Mesothelial cell of epicardium (in vitro differentiated cells): ENCODE data around the gene SERPINH1. TPM values are rescaled to one million over a fixed set of nuclear protein-coding genes. Genes with fewer than 3 reads are reported as not detected.

Experiments used
- DNase-seq, 2 experiments: peaks; one replicate each; pipeline ENCODE4 v3.0.0; 2021; ENCODE audit warnings: low spot score in 2 of 2; ENCODE audit not compliant: unreplicated experiment in 2 of 2
- H3K27ac Mint-ChIP-seq: 2 replicates; pipeline ENCODE4 v1.8.0; 2021; ENCODE audit warnings: mixed read lengths
- H3K27me3 Mint-ChIP-seq: 2 replicates; pipeline ENCODE4 v1.8.0; 2021; ENCODE audit warnings: low read depth, mixed read lengths
- H3K36me3 Mint-ChIP-seq: 2 replicates; pipeline ENCODE4 v1.8.0; 2021; ENCODE audit warnings: mixed read lengths
- H3K4me1 Mint-ChIP-seq: 2 replicates; pipeline ENCODE4 v1.8.0; 2021; ENCODE audit warnings: mixed read lengths
- H3K4me3 Mint-ChIP-seq: 2 replicates; pipeline ENCODE4 v1.8.0; 2021; ENCODE audit warnings: mild to moderate bottlenecking, moderate library complexity, mixed read lengths
- H3K9me3 Mint-ChIP-seq: 2 replicates; pipeline ENCODE4 v1.8.0; 2021; ENCODE audit warnings: mixed read lengths
- total RNA-seq: library from RNA; stranded (reverse); gene quantifications from 3 replicates; pipeline ENCODE4 v1.2.1, GENCODE V29; 2021
- TF ChIP-seq, protein P1 (sequence below): fragments of 200-600 bp; sonication (generic); IDR thresholded peaks from one replicate; pipeline ENCODE4 v1.5.0; 2021; ENCODE audit warnings: antibody characterized with exemption; ENCODE audit not compliant: unreplicated experiment

The SERPINH1 gene
- total RNA-seq, 1 donor from 2014 or later = 375 TPM

DNA sequence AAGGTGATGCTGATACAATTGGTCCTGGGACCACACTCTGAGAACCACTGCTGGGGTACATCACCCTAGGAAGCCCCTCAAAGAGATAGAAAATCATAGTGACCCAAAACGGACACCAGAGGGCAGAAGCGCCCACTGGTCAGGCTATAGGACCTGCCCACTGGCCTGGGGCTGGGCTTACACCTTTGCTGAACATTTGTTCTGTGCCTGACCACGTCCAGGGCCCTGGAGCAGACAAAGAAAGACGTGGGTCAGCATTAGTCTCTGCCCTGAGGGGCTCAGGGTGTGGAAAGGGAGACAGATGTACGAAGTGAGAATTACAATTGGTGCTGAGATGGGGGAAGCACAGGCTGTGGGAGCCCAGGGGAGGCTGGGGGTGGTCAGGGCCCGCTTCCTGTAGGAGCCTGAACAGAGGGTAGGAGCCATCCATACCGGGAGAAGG is 14.4 kb upstream of the SERPINH1 start:
- Mint-ChIP-seq H3K9me3 (peaks cover 3% of the 10 kb centered on the region), H3K4me3 (no peak overlapping the region), H3K27me3 (peaks cover 2% of the 10 kb centered on the region), H3K27ac (peak overlapping the region; percentile 86), H3K36me3 (no peaks in the 10 kb centered on the region), H3K4me1 (peaks cover 7% of the 10 kb centered on the region)
- DNase-seq = peak; percentile 51 to 78
- TF ChIP-seq, protein P1, sequence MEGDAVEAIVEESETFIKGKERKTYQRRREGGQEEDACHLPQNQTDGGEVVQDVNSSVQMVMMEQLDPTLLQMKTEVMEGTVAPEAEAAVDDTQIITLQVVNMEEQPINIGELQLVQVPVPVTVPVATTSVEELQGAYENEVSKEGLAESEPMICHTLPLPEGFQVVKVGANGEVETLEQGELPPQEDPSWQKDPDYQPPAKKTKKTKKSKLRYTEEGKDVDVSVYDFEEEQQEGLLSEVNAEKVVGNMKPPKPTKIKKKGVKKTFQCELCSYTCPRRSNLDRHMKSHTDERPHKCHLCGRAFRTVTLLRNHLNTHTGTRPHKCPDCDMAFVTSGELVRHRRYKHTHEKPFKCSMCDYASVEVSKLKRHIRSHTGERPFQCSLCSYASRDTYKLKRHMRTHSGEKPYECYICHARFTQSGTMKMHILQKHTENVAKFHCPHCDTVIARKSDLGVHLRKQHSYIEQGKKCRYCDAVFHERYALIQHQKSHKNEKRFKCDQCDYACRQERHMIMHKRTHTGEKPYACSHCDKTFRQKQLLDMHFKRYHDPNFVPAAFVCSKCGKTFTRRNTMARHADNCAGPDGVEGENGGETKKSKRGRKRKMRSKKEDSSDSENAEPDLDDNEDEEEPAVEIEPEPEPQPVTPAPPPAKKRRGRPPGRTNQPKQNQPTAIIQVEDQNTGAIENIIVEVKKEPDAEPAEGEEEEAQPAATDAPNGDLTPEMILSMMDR = peak; percentile 81

DNA sequence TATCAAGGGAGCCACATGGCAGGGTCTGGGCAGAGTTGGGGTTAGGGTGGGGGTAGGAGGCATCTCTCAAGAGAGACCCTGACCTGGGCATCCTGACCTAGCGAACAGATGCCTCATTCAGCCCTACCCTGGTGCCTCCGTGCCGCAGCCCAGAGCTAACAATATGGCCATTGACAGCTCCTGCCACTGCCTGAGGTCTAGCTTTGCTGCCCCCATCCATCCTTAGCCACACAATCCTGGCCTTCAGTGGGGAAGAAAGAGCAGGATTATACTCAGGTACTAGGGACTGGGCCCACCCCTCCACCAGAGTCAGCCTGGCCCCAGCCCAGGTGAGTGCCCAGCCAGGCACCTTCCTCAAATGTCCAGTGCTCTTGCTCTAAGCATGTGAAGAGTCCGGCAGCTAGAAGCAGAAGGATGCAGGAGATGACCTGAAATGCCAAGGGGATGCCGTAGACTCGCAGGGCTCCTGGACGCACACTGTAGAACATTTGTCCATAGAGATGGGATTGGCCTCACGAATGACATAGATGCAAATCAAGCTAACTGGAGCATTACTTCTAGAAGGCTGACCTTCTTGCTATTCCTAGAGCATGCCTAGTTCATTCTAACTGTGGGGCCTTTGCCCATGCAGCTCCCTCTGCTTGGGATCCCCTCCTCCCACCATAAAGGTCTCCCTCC is 13.3 kb upstream of the SERPINH1 start:
- DNase-seq = no peak
- H3K4me3 Mint-ChIP-seq = no peak overlapping the region
- no peaks in the 10 kb centered on the region for H3K36me3 Mint-ChIP-seq
- TF ChIP-seq, protein P1 = no peak
- H3K27ac Mint-ChIP-seq = no peak overlapping the region
- peaks cover 3% of the 10 kb centered on the region for H3K9me3 Mint-ChIP-seq
- peaks cover 2% of the 10 kb centered on the region for H3K27me3 Mint-ChIP-seq
- peaks cover 7% of the 10 kb centered on the region for H3K4me1 Mint-ChIP-seq

DNA sequence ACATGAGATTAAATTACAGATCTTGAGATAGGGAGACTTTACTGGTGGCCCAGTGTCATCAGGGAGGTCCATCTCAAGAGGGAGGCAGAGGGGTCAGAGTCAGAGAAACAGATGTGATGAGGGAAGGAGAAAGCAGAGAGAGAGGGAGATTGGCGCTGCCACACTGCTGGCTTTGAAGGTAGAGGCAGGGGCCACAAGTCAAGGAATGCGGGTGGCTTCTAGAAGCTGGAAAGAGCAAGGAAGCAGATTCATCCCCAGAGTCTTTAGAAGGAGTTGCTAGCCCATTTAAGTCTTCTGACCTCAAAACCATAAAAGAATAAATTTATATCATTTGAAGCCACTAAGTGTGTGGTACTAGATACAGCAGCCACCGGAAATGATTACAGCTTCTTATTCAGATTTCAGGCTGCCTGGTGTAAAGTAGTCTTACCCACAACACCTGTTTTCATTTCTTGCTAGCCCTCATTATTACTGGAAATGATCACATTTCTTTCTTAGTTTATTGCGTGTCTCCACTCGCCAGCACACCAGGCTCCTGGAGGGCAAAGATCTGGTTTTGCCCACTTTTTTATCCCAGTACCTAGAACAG is 12.6 kb upstream of the SERPINH1 start:
- Mint-ChIP-seq H3K36me3 (no peaks in the 10 kb centered on the region), H3K4me1 (peaks cover 15% of the 10 kb centered on the region), H3K4me3 (no peak overlapping the region), H3K9me3 (peaks cover 3% of the 10 kb centered on the region), H3K27me3 (peaks cover 2% of the 10 kb centered on the region), H3K27ac (no peak overlapping the region)
- TF ChIP-seq, protein P1 = no peak
- DNase-seq = no peak

DNA sequence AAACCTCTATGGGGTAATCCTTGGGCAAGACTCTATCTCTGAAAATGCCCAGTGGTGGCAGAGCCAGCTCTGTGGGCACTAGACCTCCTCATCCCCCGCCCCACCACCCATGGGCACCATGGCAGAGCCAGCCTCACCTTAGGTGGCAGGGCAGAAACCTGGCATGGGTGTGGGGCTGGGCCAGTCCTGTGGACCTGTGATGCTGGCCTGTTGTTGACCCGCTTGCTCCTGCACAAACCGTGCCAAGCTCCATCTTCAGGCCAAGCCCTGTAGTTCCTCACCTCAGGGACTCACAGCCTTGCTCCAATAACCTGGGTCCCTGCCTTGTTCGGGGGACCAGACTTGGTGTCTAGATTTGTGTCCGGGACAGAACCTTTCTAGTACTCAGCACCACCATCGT is 8.9 kb upstream of the SERPINH1 start:
- H3K27me3 Mint-ChIP-seq = no peaks in the 10 kb centered on the region
- no peak overlapping the region for H3K4me3 Mint-ChIP-seq
- H3K36me3 Mint-ChIP-seq = no peaks in the 10 kb centered on the region

DNA sequence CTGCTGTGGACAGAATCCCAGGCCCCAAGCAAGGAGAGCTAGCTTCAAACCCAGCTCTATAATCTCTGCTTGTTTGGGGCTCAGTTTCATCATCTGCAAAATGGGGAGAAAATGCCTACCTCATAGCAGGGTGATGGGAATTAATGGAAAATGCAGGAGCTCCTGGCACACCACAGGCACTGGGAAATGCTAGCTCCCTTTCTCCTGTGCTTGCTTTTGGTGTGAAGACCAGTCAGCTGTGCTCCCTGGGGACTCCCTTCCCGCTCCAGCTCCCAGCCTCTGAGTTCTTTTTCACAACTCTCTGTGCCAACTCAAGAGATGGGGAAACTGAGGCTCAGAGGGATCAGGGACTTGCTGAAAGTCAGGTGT is 8.2 kb upstream of the SERPINH1 start:
- Mint-ChIP-seq H3K9me3 (peaks cover 3% of the 10 kb centered on the region), H3K27me3 (no peaks in the 10 kb centered on the region), H3K27ac (peak overlapping the region; percentile 77), H3K4me1 (peaks cover 32% of the 10 kb centered on the region), H3K36me3 (no peaks in the 10 kb centered on the region), H3K4me3 (no peak overlapping the region)
- TF ChIP-seq, protein P1 = no peak
- DNase-seq = no peak

More for the DNA sequence above, 8.9 kb upstream of the SERPINH1 start:
- peaks cover 26% of the 10 kb centered on the region for H3K4me1 Mint-ChIP-seq
- no peak overlapping the region for H3K27ac Mint-ChIP-seq
- TF ChIP-seq, protein P1 = no peak
- no peak for DNase-seq
- peaks cover 3% of the 10 kb centered on the region for H3K9me3 Mint-ChIP-seq
